Prostate gland (tissue), 2 donors: ENCODE measurements around the gene UBE2R2. TPM values are rescaled to one million over a fixed set of nuclear protein-coding genes. Genes with fewer than 3 reads are reported as not detected.
A peak's percentile ranks its signal among the peaks of the same experiment; 100 is the strongest.
"Not testable (repeated sequence)": the region's sequence is repeated elsewhere in the genome, so short reads cannot be mapped to it uniquely, and the experiment has no call there.

Experiments used
- DNase-seq: peaks from one replicate; pipeline ENCODE4 v3.0.0-alpha.2; 2019; ENCODE audit warnings: low spot score
- H3K27ac ChIP-seq, 2 donors: fragments of 200-600 bp; sonication (generic); 2 replicates each; pipeline ENCODE4 v1.5.1; 2017 to 2019
- H3K27me3 ChIP-seq: fragments of 200-600 bp; sonication (generic); replicated peaks from 2 replicates; pipeline ENCODE4 v1.5.1; 2019; ENCODE audit not compliant: insufficient read depth
- H3K36me3 ChIP-seq, 2 donors: fragments of 200-600 bp; sonication (generic); 1 replicate in 1 of 2; 2 replicates in 1 of 2; pipeline versions ENCODE4 v1.5.1 to v1.8.1; 2017 to 2019
- H3K4me1 ChIP-seq: fragments of 200-600 bp; sonication (generic); replicated peaks from 2 replicates; pipeline ENCODE4 v1.5.1; 2019
- H3K4me3 ChIP-seq, 2 donors: fragments of 200-600 bp; sonication (generic); 2 replicates each; pipeline ENCODE4 v1.5.1; 2017 to 2019
- H3K9me3 ChIP-seq: fragments of 200-600 bp; sonication (generic); 2 replicates; pipeline ENCODE4 v1.5.1; 2017
- POLR2A ChIP-seq: fragments of 450-650 bp; IDR thresholded peaks from one replicate; pipeline ENCODE4 v1.6.1; 2016; ENCODE audit warnings: antibody characterized with exemption, mild to moderate bottlenecking
- POLR2AphosphoS5 ChIP-seq: sonication (generic); formaldehyde crosslinking; IDR thresholded peaks from one replicate; pipeline ENCODE4 v1.6.1; 2017; ENCODE audit warnings: antibody characterized with exemption
- WGBS: methylation state at CpG from one replicate; pipeline ENCODE4 v1.1.5; 2018; 5-methylcytosine and 5-hydroxymethylcytosine counted together
- intact Hi-C: fragments of 100-400 bp; cut with DNase I; formaldehyde crosslinking; loops from one replicate; pipeline ENCODE4 v1.14.2; 2022
- total RNA-seq, 2 donors: library from RNA; depleted of rRNA; stranded (reverse); fragments of >200 nt; gene quantifications; one replicate each; pipeline ENCODE4 v1.1.0, GENCODE V29; 2016
- TF ChIP-seq, protein P1 (sequence below), 4 experiments: fragments of 200-600 bp in 2 of 4; fragments of 450-650 bp in 2 of 4; sonication (generic) in 2 of 4; IDR thresholded peaks; 1 replicate in 3 of 4; 2 replicates in 1 of 4; pipeline ENCODE4 v1.5.1; 2016 to 2019; ENCODE audit warnings: antibody characterized with exemption in 4 of 4, mild to moderate bottlenecking in 2 of 4, moderate library complexity in 2 of 4

The UBE2R2 gene
- total RNA-seq, 2 donors from 2014 or later, result 25.6 to 42.7 TPM

DNA sequence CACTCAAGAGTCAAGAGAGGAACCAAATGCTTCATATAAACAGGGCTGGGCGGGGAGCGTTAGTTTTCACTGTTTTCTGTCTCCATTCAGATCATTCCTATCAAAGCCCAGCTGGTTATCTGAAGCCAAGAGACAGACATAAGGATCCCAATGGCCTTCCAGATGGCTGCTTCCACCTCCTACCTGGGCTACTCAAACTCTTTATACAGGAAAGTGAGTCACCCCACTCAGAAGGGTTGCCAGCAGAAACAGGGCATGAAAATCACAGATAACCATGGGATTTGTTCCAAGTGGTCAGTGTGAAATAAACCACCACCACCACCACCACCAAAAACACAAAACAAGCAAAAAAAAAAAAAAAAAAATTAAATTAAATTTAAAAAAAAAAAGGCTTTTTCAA, 16.1 kb upstream of the UBE2R2 start:
- no peak for DNase-seq
- intact Hi-C loops, result no loop called here

DNA sequence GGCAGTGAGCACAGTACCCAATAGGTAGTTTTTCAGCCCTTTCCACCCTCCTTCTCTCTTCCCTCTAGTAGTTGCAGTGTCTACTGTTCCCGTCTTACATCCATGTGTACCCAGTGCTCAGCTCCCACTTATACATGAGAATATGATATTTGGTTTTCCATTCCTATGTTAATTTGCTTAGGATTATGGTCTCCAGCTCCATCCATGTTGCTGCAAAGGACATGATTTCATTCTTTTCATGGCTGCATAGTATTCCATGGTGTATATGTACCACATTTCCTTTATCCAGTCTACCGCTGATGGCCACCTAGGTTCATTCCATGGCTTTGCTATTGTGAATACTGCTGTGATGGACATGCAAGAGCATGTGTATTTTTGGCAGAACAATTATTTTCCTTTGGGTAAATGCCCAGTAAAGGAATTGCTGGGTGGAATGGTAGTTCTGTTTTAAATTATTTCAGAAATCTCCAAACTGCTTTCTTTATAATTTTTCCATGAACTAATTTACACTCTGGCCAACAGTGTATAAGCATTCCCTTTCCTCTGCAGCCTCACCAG, 14.9 kb upstream of the UBE2R2 start:
- H3K4me1 ChIP-seq, H3K4me3 ChIP-seq, H3K27me3 ChIP-seq, H3K36me3 ChIP-seq, H3K27ac ChIP-seq, H3K9me3 ChIP-seq, intact Hi-C loops, DNase-seq: not testable (repeated sequence)
- WGBS, result 83% methylated on average over 2 of the region's 2 CpGs

More for the DNA sequence above, 16.1 kb upstream of the UBE2R2 start:
- 57% methylated on average over 2 of the region's 2 CpGs for WGBS
- TF ChIP-seq, protein P1, sequence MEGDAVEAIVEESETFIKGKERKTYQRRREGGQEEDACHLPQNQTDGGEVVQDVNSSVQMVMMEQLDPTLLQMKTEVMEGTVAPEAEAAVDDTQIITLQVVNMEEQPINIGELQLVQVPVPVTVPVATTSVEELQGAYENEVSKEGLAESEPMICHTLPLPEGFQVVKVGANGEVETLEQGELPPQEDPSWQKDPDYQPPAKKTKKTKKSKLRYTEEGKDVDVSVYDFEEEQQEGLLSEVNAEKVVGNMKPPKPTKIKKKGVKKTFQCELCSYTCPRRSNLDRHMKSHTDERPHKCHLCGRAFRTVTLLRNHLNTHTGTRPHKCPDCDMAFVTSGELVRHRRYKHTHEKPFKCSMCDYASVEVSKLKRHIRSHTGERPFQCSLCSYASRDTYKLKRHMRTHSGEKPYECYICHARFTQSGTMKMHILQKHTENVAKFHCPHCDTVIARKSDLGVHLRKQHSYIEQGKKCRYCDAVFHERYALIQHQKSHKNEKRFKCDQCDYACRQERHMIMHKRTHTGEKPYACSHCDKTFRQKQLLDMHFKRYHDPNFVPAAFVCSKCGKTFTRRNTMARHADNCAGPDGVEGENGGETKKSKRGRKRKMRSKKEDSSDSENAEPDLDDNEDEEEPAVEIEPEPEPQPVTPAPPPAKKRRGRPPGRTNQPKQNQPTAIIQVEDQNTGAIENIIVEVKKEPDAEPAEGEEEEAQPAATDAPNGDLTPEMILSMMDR (IDR thresholded peaks at IDR 0.05), result no peak
- TF ChIP-seq POLR2AphosphoS5 (no peak), POLR2A (no peak)
- no peak overlapping the region for H3K4me3 ChIP-seq
- H3K4me1 ChIP-seq, result no peaks in the 10 kb centered on the region
- H3K27me3 ChIP-seq, result no peaks in the 10 kb centered on the region
- no peaks in the 10 kb centered on the region for H3K36me3 ChIP-seq
- no peaks in the 10 kb centered on the region for H3K9me3 ChIP-seq
- no peak overlapping the region for H3K27ac ChIP-seq

DNA sequence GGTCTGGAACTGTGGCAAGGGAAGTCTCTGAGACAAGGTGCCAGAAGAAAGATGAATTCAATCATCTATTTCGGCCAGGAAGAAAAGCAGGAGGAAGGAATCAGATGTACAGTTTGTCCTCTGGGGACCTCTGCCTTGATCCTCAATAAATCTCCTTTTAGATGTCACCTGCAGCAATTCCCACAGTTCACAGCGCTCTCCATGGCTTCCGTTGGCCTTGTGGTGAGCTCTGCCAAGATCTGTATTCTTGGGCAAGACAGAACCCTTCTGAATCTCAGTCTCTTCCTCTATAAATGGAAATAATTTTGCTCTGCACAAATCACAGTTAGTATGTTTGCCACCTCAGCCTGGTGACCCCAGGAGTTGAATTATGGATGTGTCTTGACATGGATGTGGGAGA, 12.8 kb upstream of the UBE2R2 start:
- H3K4me1 ChIP-seq, DNase-seq, H3K27ac ChIP-seq, H3K36me3 ChIP-seq, H3K4me3 ChIP-seq, H3K27me3 ChIP-seq, intact Hi-C loops, H3K9me3 ChIP-seq: not testable (repeated sequence)
- 89% methylated on average over 3 of the region's 3 CpGs for WGBS

DNA sequence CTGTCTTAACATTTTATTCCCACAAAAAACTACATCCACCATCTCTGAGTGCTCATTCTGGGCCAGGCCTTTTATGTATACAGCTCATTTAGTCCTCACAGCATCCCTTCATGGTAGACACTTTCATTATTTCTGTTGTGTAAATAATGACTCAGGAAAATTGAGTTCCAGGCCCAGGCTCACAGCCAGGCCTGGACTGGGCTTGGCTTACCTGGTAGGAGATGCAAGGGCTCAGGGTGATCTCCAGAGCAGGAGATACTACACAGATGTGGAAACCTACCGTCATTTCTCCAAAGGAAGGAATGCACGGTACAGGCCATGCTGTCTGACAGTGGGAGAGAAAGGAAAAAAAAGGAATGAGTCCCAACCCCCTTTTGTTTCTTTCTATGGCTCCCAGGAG, 9.8 kb upstream of the UBE2R2 start:
- H3K36me3 ChIP-seq, H3K4me1 ChIP-seq, H3K4me3 ChIP-seq, H3K27ac ChIP-seq, H3K9me3 ChIP-seq, H3K27me3 ChIP-seq, intact Hi-C loops: not testable (repeated sequence)
- TF ChIP-seq POLR2AphosphoS5, result peak; percentile 27
- DNase-seq, result peak; percentile 45
- WGBS, result 38% methylated on average over 2 of the region's 2 CpGs

DNA sequence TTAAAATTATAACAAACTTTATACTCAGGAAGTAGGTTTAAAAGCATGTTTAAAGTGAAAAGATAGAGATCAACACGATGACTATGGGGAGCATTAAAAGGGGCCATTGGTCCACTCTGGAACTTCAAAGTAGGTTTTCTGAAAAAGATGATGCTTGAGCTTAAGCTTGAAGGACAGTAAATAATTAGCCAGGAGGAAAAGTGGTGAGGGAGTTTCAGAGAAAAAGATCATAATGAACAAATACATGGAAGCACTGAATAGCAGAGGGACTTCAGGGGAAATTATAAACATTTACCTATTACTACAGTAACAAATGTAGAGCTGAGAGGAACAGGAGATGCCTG, 8.0 kb upstream of the UBE2R2 start:
- H3K4me3 ChIP-seq, H3K27me3 ChIP-seq, DNase-seq, H3K36me3 ChIP-seq, H3K4me1 ChIP-seq, H3K9me3 ChIP-seq, H3K27ac ChIP-seq, intact Hi-C loops: not testable (repeated sequence)
- 30% methylated on average over 1 of the region's 1 CpG for WGBS

DNA sequence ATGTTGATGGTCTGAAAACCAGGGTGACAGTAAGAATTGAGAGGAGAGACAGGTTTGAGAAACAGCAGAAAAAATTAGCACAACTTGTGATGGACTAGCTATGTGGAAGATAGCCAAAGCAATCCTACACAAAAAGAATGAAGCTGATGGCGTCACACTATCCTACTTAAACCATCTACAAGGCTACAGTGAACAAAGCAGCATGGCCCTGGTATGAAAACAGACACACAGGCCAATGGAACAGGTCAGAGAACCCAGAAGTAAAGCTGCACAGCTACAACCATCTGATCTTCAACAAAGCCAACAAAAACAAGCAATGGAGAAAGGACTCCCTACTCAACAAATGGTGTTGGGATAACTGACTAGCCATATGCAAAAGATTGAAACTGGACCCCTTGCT, 7.5 kb upstream of the UBE2R2 start:
- Histone ChIP-seq H3K4me3 (no peak overlapping the region), H3K9me3 (no peaks in the 10 kb centered on the region), H3K36me3 (no peaks in the 10 kb centered on the region), H3K27me3 (no peaks in the 10 kb centered on the region), H3K27ac (no peak overlapping the region), H3K4me1 (no peaks in the 10 kb centered on the region)
- no peak for DNase-seq
- WGBS, result 87% methylated on average over 1 of the region's 1 CpG
- intact Hi-C loops, result no loop called here
- TF ChIP-seq POLR2A (no peak), POLR2AphosphoS5 (no peak)
- TF ChIP-seq, protein P1 (IDR thresholded peaks at IDR 0.05), result no peak

DNA sequence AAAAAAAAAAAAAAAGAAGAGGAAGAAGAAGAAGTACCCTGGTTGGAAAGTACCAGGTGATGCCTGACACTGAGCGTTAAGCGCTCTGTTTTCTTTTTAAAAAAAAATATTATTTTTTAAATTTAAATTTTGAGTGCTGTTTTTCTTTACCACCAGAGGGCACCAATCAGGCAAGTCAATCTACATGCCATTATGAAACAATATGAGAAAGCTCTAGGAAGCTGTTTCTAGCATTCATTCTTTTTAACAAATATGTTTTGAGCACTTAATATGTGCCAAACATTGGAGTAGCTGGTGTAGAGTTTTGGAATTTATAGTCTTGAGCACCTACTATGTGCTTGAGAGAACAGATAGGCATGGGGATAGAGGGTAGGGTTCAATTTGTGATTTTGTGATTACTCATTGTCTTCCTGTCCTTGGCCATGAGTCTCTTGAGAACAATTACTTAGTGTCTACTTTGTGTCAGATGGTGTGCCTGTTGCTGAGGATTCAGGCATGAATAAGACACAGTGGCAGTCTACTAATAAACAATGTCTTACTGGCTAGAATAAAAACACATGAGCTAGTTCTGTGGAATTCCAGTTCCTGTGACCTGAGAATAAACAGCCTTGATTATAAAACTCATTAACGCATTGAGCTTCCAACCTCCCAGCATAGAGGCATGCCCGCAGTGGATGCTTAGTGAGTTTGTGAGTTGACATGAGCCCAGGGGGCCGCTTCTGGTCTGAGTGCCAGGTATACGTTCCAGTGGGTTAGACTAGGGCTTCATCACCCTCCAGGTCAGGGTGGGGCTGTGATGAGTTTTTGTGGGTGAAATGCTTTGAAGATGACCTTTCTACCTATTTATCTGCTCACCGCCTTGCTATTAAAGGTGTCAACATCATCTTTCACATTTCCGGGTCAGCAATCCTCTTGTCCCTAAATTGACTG, 3.0 kb upstream of the UBE2R2 start:
- no peak for DNase-seq
- WGBS, result 60% methylated on average over 8 of the region's 8 CpGs
- no peaks in the 10 kb centered on the region for H3K27me3 ChIP-seq
- peak overlapping the region in 1 of 2 donors; percentile 45 for H3K27ac ChIP-seq
- intact Hi-C loops, result loop anchor here (2.0 to 10.0 kb wide), 3 partner anchors 39 to 231 kb away; partner anchors contain the start of gene UBAP2
- TF ChIP-seq, protein P1 (IDR thresholded peaks at IDR 0.05), result peak; percentile 67 to 85 (median 71)
- TF ChIP-seq POLR2A, result no peak
- peak; percentile 22 for TF ChIP-seq POLR2AphosphoS5
- H3K36me3 ChIP-seq, result no peaks in the 10 kb centered on the region
- no peaks in the 10 kb centered on the region for H3K9me3 ChIP-seq
- no peaks in the 10 kb centered on the region for H3K4me1 ChIP-seq
- H3K4me3 ChIP-seq, result no peak overlapping the region
